GM21576 (cell line): ENCODE results near the gene PFN3.
A peak's percentile ranks its signal among the peaks of the same experiment; 100 is the strongest.

Source experiments
- ATAC-seq: cut with Tn5 transposase; IDR thresholded peaks from one replicate; pipeline ENCODE4 v1.9.1; 2021; ENCODE audit warnings: mild to moderate bottlenecking, moderate library complexity; ENCODE audit not compliant: unreplicated experiment

Gene PFN3

GRCh38 chr5:177399997-177400868, at the start of gene PFN3:
Gene PFN3, minus strand, starts transcription at chr5:177400661. Its CDS starts 85 bp downstream, at chr5:177400576.
- ATAC-seq = no peak

GRCh38 chr5:177449140-177450061, 48.9 kb upstream of the PFN3 start:
- ATAC-seq = no peak

GRCh38 chr5:177448244-177448950, 47.9 kb upstream of the PFN3 start:
- ATAC-seq = no peak

- ATAC-seq = no peak
These were observed 47.3 kb upstream of the PFN3 start for GRCh38 chr5:177447611-177448243.

GRCh38 chr5:177447066-177447610, 46.7 kb upstream of the PFN3 start:
- peak; percentile 29 for ATAC-seq

- ATAC-seq = peak; percentile 40
These were observed 46.0 kb upstream of the PFN3 start, which contains the start of gene PRR7 for GRCh38 chr5:177446200-177447065. Gene PRR7, plus strand, starts transcription at chr5:177446814. Its CDS starts 8,254 bp downstream, at chr5:177455068.

- ATAC-seq = no peak
These were observed 45.4 kb upstream of the PFN3 start for GRCh38 chr5:177445917-177446199.

GRCh38 chr5:177445052-177445916, 44.8 kb upstream of the PFN3 start:
- ATAC-seq = no peak

GRCh38 chr5:177444106-177445051, 43.9 kb upstream of the PFN3 start:
- no peak for ATAC-seq

GRCh38 chr5:177443144-177443983, 42.9 kb upstream of the PFN3 start:
- no peak for ATAC-seq

GRCh38 chr5:177442066-177442826, 41.8 kb upstream of the PFN3 start:
- ATAC-seq = no peak

GRCh38 chr5:177440990-177441780, 40.7 kb upstream of the PFN3 start:
- ATAC-seq = no peak

GRCh38 chr5:177440211-177440989, 39.9 kb upstream of the PFN3 start:
- no peak for ATAC-seq

GRCh38 chr5:177439518-177440053, 39.1 kb upstream of the PFN3 start:
- ATAC-seq = no peak
